ENCODE data around the gene FAT4.

FAT4 gene

DNA sequence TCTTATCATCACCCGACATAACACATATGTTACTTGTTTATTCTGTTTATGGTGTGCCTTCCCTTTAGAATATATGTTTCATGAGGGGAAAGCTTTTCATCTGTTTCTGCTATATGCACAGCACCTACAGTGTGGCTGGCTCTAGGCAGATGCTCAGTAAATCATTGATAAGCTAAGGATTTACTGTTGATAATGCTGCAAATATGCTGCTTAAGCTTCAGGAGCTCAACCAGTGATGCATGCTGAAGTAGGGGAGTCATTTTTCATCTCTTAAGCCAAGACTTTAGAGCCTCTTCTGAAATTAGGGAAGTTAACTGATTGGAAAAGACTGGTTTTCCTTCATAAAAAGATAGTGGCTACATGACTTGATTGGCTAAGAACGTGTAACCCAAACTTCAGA lies 16.4 kb downstream of the FAT4 start:
- no peak for TF ChIP-seq GATA2 (IDR thresholded peaks at IDR 0.05; ENCODE audit: low read depth, low read length)
- TF ChIP-seq GATA3 (IDR thresholded peaks at IDR 0.05; ENCODE audit: low read depth, low read length), result no peak

GRCh38 chr4:125334926-125335325 lies 20.2 kb downstream of the FAT4 start:
- no peak for TF ChIP-seq GATA3 (IDR thresholded peaks at IDR 0.05; ENCODE audit: low read depth, low read length)
- TF ChIP-seq GATA2 (IDR thresholded peaks at IDR 0.05; ENCODE audit: low read depth, low read length), result no peak

DNA sequence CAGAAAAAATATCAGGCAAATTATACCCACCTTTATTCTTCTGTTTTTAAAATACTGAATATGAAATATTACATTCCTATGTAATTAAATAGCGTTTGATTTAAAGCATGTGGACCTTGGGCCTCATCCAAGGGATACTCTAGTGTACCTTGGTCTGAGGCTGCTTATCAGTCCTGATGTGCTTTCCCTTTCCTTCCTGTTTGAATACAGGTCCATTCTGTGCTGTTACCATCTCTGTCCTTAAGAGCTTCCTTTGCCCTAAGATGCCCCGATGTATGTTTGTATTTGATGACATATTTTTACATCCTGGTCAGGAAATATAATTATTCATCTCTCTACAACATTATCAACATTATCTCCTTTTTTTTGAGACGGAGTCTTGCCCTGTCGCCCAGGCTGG lies 24.1 kb downstream of the FAT4 start:
- TF ChIP-seq GATA2 (IDR thresholded peaks at IDR 0.05; ENCODE audit: low read depth, low read length), result no peak
- TF ChIP-seq GATA3 (IDR thresholded peaks at IDR 0.05; ENCODE audit: low read depth, low read length), result no peak

DNA sequence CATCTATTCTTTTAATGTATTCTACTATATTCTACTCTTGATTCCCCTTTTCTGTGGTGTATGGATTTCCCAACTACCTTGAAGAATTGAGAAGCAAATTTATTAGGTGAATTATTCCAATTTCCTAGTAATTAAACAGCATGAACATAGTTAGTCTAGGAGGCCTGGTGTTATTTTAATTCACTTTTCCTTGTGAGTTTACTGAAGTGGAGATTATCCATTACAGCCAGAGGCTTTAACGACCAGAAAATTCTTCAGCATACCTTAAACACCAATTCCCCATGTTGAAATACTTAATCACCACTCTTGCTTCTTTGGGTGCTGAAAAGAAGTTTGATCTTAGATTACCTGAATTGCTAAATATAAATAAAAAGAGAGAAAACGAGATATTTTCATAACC lies 29.4 kb downstream of the FAT4 start:
- no peak for TF ChIP-seq GATA3 (IDR thresholded peaks at IDR 0.05; ENCODE audit: low read depth, low read length)
- TF ChIP-seq GATA2 (IDR thresholded peaks at IDR 0.05; ENCODE audit: low read depth, low read length), result no peak

DNA sequence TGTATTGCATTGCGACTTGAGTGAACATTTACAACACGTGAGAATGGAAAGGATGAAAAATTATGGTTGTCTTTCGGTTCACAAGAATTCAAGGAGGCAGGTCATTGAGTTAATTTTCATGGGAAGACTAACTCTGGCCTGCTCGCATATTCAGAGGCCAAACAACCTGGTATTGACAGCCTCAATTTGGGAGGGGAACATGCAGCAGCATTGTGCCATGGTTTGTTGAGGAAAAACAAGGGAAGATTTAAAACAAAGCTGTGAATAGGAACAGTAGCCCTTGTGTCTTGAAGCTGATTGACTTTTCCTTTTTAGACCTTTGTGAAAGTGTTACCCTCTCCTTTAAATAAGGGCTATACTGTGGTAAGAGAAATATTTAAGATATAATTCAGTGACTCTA lies 31.9 kb downstream of the FAT4 start:
- TF ChIP-seq GATA3 (IDR thresholded peaks at IDR 0.05; ENCODE audit: low read depth, low read length) (no peak), GATA2 (IDR thresholded peaks at IDR 0.05; ENCODE audit: low read depth, low read length) (no peak)

- TF ChIP-seq GATA3 (IDR thresholded peaks at IDR 0.05; ENCODE audit: low read depth, low read length) (no peak), GATA2 (IDR thresholded peaks at IDR 0.05; ENCODE audit: low read depth, low read length) (no peak)
Observed at GRCh38 chr4:125350470-125351135, 35.8 kb downstream of the FAT4 start.

DNA sequence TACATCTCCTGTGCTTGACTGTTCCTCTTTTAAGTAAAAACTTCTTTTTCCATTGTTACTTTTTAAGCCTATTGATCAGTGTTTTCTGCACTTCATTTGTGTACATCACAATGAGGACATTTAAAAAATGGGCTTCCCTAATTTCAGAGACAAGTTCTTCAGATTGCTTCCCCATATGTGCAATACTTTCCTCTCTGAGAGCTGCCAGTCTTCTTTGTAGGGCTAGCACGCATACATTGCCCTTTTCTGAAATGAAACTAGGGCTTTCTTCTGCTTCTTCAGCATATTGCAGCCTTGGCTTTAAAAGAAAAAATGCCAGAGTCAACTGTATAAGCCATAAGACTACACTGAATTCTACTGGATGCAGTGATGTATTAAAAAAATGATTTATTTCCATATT lies 37.8 kb downstream of the FAT4 start:
- TF ChIP-seq GATA2 (IDR thresholded peaks at IDR 0.05; ENCODE audit: low read depth, low read length), result no peak
- no peak for TF ChIP-seq GATA3 (IDR thresholded peaks at IDR 0.05; ENCODE audit: low read depth, low read length)

- TF ChIP-seq GATA2 (IDR thresholded peaks at IDR 0.05; ENCODE audit: low read depth, low read length) (no peak), GATA3 (IDR thresholded peaks at IDR 0.05; ENCODE audit: low read depth, low read length) (no peak)
Observed at GRCh38 chr4:125353131-125353530, 38.4 kb downstream of the FAT4 start.

DNA sequence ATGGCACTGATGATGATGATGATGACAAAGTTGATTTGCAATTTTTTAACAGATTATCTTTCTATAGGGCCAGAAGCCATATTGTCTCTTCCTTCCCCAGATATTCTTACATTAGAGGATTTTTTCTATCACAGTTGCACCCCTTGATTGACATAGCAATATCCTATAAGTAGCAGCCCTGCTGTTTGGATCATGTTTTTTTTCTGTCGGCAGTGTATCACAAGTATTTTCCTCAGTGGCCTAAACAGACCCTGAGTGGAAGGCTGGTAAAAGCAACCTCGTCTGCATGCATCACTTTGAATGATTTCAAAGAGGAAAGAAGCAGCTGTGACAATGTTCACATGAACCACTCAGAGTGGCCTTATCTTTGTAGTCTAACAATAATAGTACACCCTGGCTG lies 41.0 kb downstream of the FAT4 start:
- TF ChIP-seq GATA2 (IDR thresholded peaks at IDR 0.05; ENCODE audit: low read depth, low read length) (no peak), GATA3 (IDR thresholded peaks at IDR 0.05; ENCODE audit: low read depth, low read length) (no peak)

DNA sequence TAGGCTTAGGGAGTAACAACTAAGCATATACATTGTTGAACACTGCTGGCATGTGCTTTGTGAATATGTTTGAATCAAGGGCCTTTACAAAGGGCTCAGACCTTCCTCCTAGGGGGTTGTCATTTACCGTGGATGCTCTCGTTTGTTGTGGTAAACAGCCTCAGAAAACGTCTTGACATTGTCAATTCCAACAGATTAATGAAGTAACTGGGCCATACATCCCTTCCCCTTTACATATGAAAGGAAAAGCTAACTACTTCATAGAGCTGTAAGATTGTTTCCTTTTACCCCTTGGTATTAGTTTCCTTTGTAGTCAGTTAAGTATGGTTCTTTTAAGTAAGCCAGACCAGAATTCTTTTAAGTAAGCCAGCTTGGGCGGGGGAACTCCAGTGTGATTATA lies 42.9 kb downstream of the FAT4 start:
- no peak for TF ChIP-seq GATA2 (IDR thresholded peaks at IDR 0.05; ENCODE audit: low read depth, low read length)
- TF ChIP-seq GATA3 (IDR thresholded peaks at IDR 0.05; ENCODE audit: low read depth, low read length), result no peak

DNA sequence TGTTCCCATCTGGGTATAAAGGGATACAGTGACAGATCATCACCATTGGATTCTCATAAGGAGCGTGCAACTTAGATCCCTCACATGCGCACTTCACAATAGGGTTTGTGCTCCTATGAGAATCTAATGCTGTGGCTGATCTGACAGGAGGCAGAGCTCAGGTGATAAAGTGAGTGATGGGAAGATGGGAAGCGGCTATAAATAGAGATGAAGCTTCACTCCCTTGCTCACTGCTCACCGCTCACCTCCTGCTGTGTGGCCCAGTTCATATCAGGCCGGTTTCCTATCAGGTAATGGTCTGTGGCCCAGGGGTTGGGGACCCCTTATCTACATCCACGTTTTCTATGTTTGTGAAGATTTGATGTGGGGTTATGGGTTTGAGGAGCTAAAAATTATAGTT lies 43.7 kb downstream of the FAT4 start:
- TF ChIP-seq GATA3 (IDR thresholded peaks at IDR 0.05; ENCODE audit: low read depth, low read length), result no peak
- no peak for TF ChIP-seq GATA2 (IDR thresholded peaks at IDR 0.05; ENCODE audit: low read depth, low read length)

DNA sequence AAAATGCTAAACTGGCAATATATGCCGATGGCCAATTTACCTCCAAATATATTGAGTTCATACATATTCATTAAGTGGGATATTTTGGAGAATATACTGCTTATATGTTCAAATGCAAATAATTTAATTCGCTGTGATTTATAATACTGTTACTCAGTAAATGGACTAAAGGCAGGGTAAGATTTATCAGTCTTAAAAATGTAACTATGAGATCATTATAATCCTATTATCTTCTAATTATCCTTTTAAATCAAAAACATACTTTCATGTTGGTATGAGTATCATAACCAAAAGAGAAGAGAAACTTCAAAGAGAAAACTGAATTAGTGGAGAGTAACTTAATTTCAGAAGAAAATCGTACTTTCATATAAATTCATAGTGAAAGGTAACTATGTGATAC lies 44.6 kb downstream of the FAT4 start:
- TF ChIP-seq GATA3 (IDR thresholded peaks at IDR 0.05; ENCODE audit: low read depth, low read length), result no peak
- no peak for TF ChIP-seq GATA2 (IDR thresholded peaks at IDR 0.05; ENCODE audit: low read depth, low read length)

DNA sequence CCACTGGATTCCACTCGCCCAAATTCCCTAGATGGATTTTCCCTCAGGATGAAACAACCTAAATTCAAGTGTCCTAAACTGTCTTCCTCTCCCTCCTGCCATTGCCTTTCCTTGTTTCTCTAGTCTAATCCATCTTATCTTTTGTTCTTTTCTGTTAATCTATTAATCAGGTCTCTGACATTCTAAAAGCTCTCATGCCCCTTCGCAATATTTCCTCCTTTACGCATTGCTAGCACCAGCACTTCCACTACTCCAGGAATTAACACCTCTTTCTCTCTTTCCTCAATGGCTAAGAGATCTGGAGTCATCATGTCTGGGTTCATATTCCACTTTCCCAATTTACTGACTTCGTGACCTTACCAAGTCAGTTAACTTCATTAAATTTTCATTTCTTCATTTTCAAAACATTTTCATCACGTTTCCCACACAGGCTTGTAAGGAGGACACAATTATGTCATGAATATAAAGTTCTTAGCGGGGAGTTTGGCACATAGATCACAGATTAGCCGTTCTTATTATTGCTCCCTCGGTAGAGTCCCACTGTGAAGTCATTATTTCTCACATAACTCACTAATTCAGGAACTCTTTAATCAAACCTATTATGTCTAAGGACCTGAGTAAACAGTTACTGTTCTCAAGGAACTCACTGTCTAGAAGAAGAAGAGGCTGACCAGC lies 45.3 kb downstream of the FAT4 start:
- TF ChIP-seq GATA2 (IDR thresholded peaks at IDR 0.05; ENCODE audit: low read depth, low read length) (no peak), GATA3 (IDR thresholded peaks at IDR 0.05; ENCODE audit: low read depth, low read length) (no peak)

DNA sequence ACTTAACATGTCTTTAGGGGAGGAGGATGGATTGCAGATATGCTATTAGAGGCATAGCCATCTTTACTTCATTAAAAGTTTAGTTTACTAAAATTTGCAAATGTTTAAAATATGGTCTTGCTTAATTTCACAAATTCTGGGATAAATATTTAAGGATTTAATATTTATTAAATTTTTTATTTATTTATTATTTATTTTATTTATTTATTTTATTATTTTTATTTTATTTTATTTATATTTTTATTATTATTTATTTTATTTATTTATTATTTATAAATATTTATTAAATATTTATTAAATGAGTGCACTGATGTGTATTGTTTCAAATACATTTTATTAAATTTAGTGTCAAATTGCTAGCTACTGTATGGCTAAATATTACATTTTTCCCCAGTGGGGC lies 46.0 kb downstream of the FAT4 start:
- TF ChIP-seq GATA2 (IDR thresholded peaks at IDR 0.05; ENCODE audit: low read depth, low read length) (no peak), GATA3 (IDR thresholded peaks at IDR 0.05; ENCODE audit: low read depth, low read length) (no peak)
